GM23338 (cell line): ENCODE results near the gene SUPT3H. TPM values are rescaled to one million over a fixed set of nuclear protein-coding genes. Genes with fewer than 3 reads are reported as not detected.

Experiments
- ATAC-seq: fragments of 200-7000 bp; cut with Tn5 transposase; 3 replicates; pipeline ENCODE4 v1.9.1; 2020
- DNase-seq: peaks from one replicate; pipeline ENCODE4 v3.0.0-alpha.2; 2015; ENCODE audit warnings: low spot score
- H2AFZ ChIP-seq: fragments of 200-600 bp; sonication (generic); 2 replicates; pipeline ENCODE4 v1.8.0; 2016; ENCODE audit warnings: antibody characterized with exemption, mild to moderate bottlenecking, moderate library complexity
- H3F3A ChIP-seq: fragments of 200-600 bp; sonication (generic); replicated peaks from 2 replicates; pipeline ENCODE4 v1.8.0; 2017; ENCODE audit warnings: antibody characterized with exemption, mixed run types, low read depth
- H3K27ac ChIP-seq: fragments of 200-600 bp; sonication (generic); 2 replicates; pipeline ENCODE4 v1.6.1; 2016; ENCODE audit warnings: low read depth
- H3K27me3 ChIP-seq: fragments of 200-600 bp; sonication (generic); 2 replicates; pipeline ENCODE4 v1.8.0; 2016; ENCODE audit warnings: mild to moderate bottlenecking, mixed run types, moderate library complexity; ENCODE audit not compliant: insufficient read depth
- H3K36me3 ChIP-seq: fragments of 200-600 bp; sonication (generic); 2 replicates; pipeline ENCODE4 v1.8.0; 2016; ENCODE audit warnings: mild to moderate bottlenecking; ENCODE audit not compliant: insufficient read depth
- H3K4me1 ChIP-seq: fragments of 200-600 bp; sonication (generic); 2 replicates; pipeline ENCODE4 v1.8.0; 2016; ENCODE audit warnings: mild to moderate bottlenecking, moderate library complexity; ENCODE audit not compliant: insufficient read depth
- H3K4me2 ChIP-seq: fragments of 200-600 bp; sonication (generic); 2 replicates; pipeline ENCODE4 v1.7.1; 2017; ENCODE audit warnings: mixed run types
- H3K4me3 ChIP-seq: fragments of 200-600 bp; sonication (generic); 2 replicates; pipeline ENCODE4 v1.6.1; 2016; ENCODE audit warnings: mixed run types
- H3K79me2 ChIP-seq: fragments of 200-600 bp; sonication (generic); replicated peaks from 2 replicates; pipeline ENCODE4 v1.8.0; 2017; ENCODE audit warnings: mild to moderate bottlenecking; ENCODE audit not compliant: insufficient read depth
- H3K9me2 ChIP-seq: fragments of 200-600 bp; sonication (generic); 2 replicates; pipeline ENCODE4 v1.8.0; 2017; ENCODE audit not compliant: insufficient read depth
- H4K20me1 ChIP-seq: fragments of 200-600 bp; sonication (generic); replicated peaks from 2 replicates; pipeline ENCODE4 v1.8.0; 2017; ENCODE audit warnings: mild to moderate bottlenecking; ENCODE audit not compliant: insufficient read depth
- H3K27ac Mint-ChIP-seq: 2 replicates; pipeline ENCODE4 v1.8.0; 2020; ENCODE audit warnings: inconsistent platforms, mild to moderate bottlenecking, moderate library complexity, mixed read lengths
- H3K27me3 Mint-ChIP-seq: 3 replicates; pipeline ENCODE4 v1.8.0; 2022; ENCODE audit warnings: low read depth, mild to moderate bottlenecking, moderate library complexity, mixed read lengths, inconsistent platforms; ENCODE audit not compliant: insufficient read depth, poor library complexity
- H3K36me3 Mint-ChIP-seq: 3 replicates; pipeline ENCODE4 v1.8.0; 2021; ENCODE audit warnings: low read depth, mild to moderate bottlenecking, inconsistent platforms, moderate library complexity, mixed read lengths
- H3K4me1 Mint-ChIP-seq: 3 replicates; pipeline ENCODE4 v1.8.0; 2020; ENCODE audit warnings: mild to moderate bottlenecking, inconsistent platforms, mixed read lengths
- H3K4me3 Mint-ChIP-seq: 3 replicates; pipeline ENCODE4 v1.8.0; 2021; ENCODE audit warnings: moderate library complexity, mild to moderate bottlenecking, inconsistent platforms, mixed read lengths
- H3K9me3 Mint-ChIP-seq: 3 replicates; pipeline ENCODE4 v1.8.0; 2020; ENCODE audit warnings: moderate library complexity, mild to moderate bottlenecking, inconsistent platforms, mixed read lengths
- CREB1 ChIP-seq: fragments of 250-450 bp; sonication (Bioruptor Pico); IDR thresholded peaks from 2 replicates; pipeline ENCODE4 v1.5.0; 2020; ENCODE audit warnings: low read depth, mild to moderate bottlenecking, moderate library complexity
- EZH2 ChIP-seq: fragments of 200-600 bp; sonication (generic); IDR thresholded peaks from one replicate; pipeline ENCODE4 v1.8.0; 2017; ENCODE audit warnings: antibody characterized with exemption, mild to moderate bottlenecking, low read depth; ENCODE audit not compliant: unreplicated experiment
- EZH2phosphoT487 ChIP-seq: fragments of 200-600 bp; sonication (generic); IDR thresholded peaks from one replicate; pipeline ENCODE4 v1.8.1; 2018; ENCODE audit warnings: antibody characterized with exemption; ENCODE audit not compliant: unreplicated experiment
- JUNB ChIP-seq: IDR thresholded peaks from one replicate; pipeline ENCODE4 v1.6.1; 2016; ENCODE audit warnings: antibody characterized with exemption; ENCODE audit not compliant: unreplicated experiment
- NANOG ChIP-seq: IDR thresholded peaks from 2 replicates; pipeline ENCODE4 v1.6.1; 2016; ENCODE audit warnings: antibody characterized with exemption, borderline replicate concordance
- POLR2AphosphoS5 ChIP-seq: IDR thresholded peaks from 2 replicates; pipeline ENCODE4 v1.6.1; 2016; ENCODE audit warnings: antibody characterized with exemption, low read depth
- STAT1 ChIP-seq: IDR thresholded peaks from one replicate; pipeline ENCODE4 v1.6.1; 2016; ENCODE audit warnings: antibody characterized with exemption; ENCODE audit not compliant: unreplicated experiment
- ZNF114 ChIP-seq: fragments of 250-450 bp; sonication (Bioruptor Pico); IDR thresholded peaks from 2 replicates; pipeline ENCODE4 v1.5.0; 2020; ENCODE audit warnings: mild to moderate bottlenecking, moderate library complexity
- ZNF331 ChIP-seq: fragments of 250-450 bp; sonication (Bioruptor Pico); IDR thresholded peaks from 2 replicates; pipeline ENCODE4 v1.5.0; 2020; ENCODE audit warnings: low read depth, mild to moderate bottlenecking, moderate library complexity
- polyA plus RNA-seq: library from polyadenylated mRNA; unstranded; fragments of >200 nt; fragmentation: Nextera tagmentation; extraction: Ambion mirVana; gene quantifications from 2 replicates; pipeline ENCODE4 v1.2.1, GENCODE V29; 2016
- total RNA-seq: library from RNA; depleted of rRNA; stranded (reverse); fragments of >200 nt; shearing (Covaris generic); gene quantifications from 2 replicates; pipeline ENCODE4 v1.2.3, GENCODE V29; 2014
- TF ChIP-seq, protein P1 (sequence below), 2 experiments: fragments of 200-600 bp in 1 of 2; sonication (generic) in 1 of 2; conservative IDR thresholded peaks; 2 replicates each; pipeline versions ENCODE4 v1.5.1 to v1.6.1; 2016 to 2017; ENCODE audit warnings: antibody characterized with exemption in 2 of 2, low read depth in 2 of 2, mild to moderate bottlenecking in 2 of 2, moderate library complexity in 1 of 2
- TF ChIP-seq, protein P2 (sequence below): IDR thresholded peaks from 2 replicates; pipeline ENCODE4 v1.6.1; 2016; ENCODE audit warnings: antibody characterized with exemption
- TF ChIP-seq, protein P3 (sequence below): fragments of 250-450 bp; sonication (Bioruptor Pico); IDR thresholded peaks from 2 replicates; pipeline ENCODE4 v1.5.0; 2020; ENCODE audit warnings: mild to moderate bottlenecking, moderate library complexity
- TF ChIP-seq, protein P4 (sequence below): IDR thresholded peaks from one replicate; pipeline ENCODE4 v1.6.1; 2018; ENCODE audit warnings: antibody characterized with exemption; ENCODE audit not compliant: unreplicated experiment

The SUPT3H gene
- total and polyA plus RNA-seq, 2 experiments from 2014 or later, result 11.4 to 30.1 TPM

DNA sequence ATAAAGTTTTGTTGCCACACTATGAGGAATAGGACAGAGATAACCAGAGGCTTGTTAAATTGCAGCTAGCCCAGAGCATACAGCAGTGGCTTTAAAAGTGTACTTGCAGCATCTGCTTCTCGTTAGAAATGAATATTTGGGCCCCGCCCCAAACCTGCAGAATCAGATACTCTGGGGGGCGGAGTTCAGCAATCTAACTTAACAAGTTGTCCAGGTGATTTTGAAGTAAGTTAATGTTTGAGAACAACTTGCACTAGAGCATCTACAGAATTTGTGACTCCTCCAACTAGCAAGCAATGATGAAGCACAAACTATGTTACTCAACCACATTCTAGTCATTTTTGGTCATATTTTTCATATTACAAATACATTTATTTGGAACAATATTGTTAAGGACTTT is 10.6 kb upstream of the SUPT3H start:
- H3K4me3 Mint-ChIP-seq, result no peak overlapping the region
- H3K4me1 Mint-ChIP-seq, result no peaks in the 10 kb centered on the region
- no peak for TF ChIP-seq STAT1
- no peak for TF ChIP-seq JUNB
- no peak for TF ChIP-seq ZNF331 (CRISPR knock-in tag)
- no peak for TF ChIP-seq EZH2
- no peak for TF ChIP-seq EZH2phosphoT487
- TF ChIP-seq, protein P1, sequence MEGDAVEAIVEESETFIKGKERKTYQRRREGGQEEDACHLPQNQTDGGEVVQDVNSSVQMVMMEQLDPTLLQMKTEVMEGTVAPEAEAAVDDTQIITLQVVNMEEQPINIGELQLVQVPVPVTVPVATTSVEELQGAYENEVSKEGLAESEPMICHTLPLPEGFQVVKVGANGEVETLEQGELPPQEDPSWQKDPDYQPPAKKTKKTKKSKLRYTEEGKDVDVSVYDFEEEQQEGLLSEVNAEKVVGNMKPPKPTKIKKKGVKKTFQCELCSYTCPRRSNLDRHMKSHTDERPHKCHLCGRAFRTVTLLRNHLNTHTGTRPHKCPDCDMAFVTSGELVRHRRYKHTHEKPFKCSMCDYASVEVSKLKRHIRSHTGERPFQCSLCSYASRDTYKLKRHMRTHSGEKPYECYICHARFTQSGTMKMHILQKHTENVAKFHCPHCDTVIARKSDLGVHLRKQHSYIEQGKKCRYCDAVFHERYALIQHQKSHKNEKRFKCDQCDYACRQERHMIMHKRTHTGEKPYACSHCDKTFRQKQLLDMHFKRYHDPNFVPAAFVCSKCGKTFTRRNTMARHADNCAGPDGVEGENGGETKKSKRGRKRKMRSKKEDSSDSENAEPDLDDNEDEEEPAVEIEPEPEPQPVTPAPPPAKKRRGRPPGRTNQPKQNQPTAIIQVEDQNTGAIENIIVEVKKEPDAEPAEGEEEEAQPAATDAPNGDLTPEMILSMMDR (conservative IDR thresholded peaks at IDR 0.05; ENCODE audit: low read depth in 2 of 2), result no peak
- TF ChIP-seq, protein P2, sequence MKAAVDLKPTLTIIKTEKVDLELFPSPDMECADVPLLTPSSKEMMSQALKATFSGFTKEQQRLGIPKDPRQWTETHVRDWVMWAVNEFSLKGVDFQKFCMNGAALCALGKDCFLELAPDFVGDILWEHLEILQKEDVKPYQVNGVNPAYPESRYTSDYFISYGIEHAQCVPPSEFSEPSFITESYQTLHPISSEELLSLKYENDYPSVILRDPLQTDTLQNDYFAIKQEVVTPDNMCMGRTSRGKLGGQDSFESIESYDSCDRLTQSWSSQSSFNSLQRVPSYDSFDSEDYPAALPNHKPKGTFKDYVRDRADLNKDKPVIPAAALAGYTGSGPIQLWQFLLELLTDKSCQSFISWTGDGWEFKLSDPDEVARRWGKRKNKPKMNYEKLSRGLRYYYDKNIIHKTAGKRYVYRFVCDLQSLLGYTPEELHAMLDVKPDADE, result no peak
- TF ChIP-seq POLR2AphosphoS5, result no peak
- no peak for TF ChIP-seq ZNF114
- no peak for TF ChIP-seq NANOG
- TF ChIP-seq, protein P3, sequence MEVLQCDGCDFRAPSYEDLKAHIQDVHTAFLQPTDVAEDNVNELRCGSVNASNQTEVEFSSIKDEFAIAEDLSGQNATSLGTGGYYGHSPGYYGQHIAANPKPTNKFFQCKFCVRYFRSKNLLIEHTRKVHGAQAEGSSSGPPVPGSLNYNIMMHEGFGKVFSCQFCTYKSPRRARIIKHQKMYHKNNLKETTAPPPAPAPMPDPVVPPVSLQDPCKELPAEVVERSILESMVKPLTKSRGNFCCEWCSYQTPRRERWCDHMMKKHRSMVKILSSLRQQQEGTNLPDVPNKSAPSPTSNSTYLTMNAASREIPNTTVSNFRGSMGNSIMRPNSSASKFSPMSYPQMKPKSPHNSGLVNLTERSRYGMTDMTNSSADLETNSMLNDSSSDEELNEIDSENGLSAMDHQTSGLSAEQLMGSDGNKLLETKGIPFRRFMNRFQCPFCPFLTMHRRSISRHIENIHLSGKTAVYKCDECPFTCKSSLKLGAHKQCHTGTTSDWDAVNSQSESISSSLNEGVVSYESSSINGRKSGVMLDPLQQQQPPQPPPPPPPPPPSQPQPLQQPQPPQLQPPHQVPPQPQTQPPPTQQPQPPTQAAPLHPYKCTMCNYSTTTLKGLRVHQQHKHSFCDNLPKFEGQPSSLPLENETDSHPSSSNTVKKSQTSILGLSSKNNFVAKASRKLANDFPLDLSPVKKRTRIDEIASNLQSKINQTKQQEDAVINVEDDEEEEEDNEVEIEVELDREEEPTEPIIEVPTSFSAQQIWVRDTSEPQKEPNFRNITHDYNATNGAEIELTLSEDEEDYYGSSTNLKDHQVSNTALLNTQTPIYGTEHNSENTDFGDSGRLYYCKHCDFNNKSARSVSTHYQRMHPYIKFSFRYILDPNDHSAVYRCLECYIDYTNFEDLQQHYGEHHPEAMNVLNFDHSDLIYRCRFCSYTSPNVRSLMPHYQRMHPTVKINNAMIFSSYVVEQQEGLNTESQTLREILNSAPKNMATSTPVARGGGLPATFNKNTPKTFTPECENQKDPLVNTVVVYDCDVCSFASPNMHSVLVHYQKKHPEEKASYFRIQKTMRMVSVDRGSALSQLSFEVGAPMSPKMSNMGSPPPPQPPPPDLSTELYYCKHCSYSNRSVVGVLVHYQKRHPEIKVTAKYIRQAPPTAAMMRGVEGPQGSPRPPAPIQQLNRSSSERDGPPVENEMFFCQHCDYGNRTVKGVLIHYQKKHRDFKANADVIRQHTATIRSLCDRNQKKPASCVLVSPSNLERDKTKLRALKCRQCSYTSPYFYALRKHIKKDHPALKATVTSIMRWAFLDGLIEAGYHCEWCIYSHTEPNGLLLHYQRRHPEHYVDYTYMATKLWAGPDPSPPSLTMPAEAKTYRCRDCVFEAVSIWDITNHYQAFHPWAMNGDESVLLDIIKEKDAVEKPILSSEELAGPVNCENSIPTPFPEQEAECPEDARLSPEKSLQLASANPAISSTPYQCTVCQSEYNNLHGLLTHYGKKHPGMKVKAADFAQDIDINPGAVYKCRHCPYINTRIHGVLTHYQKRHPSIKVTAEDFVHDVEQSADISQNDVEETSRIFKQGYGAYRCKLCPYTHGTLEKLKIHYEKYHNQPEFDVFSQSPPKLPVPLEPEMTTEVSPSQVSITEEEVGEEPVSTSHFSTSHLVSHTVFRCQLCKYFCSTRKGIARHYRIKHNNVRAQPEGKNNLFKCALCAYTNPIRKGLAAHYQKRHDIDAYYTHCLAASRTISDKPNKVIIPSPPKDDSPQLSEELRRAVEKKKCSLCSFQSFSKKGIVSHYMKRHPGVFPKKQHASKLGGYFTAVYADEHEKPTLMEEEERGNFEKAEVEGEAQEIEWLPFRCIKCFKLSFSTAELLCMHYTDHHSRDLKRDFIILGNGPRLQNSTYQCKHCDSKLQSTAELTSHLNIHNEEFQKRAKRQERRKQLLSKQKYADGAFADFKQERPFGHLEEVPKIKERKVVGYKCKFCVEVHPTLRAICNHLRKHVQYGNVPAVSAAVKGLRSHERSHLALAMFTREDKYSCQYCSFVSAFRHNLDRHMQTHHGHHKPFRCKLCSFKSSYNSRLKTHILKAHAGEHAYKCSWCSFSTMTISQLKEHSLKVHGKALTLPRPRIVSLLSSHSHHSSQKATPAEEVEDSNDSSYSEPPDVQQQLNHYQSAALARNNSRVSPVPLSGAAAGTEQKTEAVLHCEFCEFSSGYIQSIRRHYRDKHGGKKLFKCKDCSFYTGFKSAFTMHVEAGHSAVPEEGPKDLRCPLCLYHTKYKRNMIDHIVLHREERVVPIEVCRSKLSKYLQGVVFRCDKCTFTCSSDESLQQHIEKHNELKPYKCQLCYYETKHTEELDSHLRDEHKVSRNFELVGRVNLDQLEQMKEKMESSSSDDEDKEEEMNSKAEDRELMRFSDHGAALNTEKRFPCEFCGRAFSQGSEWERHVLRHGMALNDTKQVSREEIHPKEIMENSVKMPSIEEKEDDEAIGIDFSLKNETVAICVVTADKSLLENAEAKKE (CRISPR knock-in tag), result no peak
- no peak for TF ChIP-seq CREB1
- TF ChIP-seq, protein P4, sequence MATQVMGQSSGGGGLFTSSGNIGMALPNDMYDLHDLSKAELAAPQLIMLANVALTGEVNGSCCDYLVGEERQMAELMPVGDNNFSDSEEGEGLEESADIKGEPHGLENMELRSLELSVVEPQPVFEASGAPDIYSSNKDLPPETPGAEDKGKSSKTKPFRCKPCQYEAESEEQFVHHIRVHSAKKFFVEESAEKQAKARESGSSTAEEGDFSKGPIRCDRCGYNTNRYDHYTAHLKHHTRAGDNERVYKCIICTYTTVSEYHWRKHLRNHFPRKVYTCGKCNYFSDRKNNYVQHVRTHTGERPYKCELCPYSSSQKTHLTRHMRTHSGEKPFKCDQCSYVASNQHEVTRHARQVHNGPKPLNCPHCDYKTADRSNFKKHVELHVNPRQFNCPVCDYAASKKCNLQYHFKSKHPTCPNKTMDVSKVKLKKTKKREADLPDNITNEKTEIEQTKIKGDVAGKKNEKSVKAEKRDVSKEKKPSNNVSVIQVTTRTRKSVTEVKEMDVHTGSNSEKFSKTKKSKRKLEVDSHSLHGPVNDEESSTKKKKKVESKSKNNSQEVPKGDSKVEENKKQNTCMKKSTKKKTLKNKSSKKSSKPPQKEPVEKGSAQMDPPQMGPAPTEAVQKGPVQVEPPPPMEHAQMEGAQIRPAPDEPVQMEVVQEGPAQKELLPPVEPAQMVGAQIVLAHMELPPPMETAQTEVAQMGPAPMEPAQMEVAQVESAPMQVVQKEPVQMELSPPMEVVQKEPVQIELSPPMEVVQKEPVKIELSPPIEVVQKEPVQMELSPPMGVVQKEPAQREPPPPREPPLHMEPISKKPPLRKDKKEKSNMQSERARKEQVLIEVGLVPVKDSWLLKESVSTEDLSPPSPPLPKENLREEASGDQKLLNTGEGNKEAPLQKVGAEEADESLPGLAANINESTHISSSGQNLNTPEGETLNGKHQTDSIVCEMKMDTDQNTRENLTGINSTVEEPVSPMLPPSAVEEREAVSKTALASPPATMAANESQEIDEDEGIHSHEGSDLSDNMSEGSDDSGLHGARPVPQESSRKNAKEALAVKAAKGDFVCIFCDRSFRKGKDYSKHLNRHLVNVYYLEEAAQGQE, result no peak
- ATAC-seq (no peak), DNase-seq (peak; percentile 20)
- Histone ChIP-seq H3K79me2 (no peaks in the 10 kb centered on the region), H3K9me2 (no peaks in the 10 kb centered on the region), H3K27ac (no peak overlapping the region), H3K36me3 (no peaks in the 10 kb centered on the region), H3K27me3 (no peaks in the 10 kb centered on the region), H3F3A (no peaks in the 10 kb centered on the region), H3K4me1 (no peaks in the 10 kb centered on the region), H3K4me2 (no peak overlapping the region), H4K20me1 (no peaks in the 10 kb centered on the region), H2AFZ (peak overlapping the region; percentile 21; the same call in 1 of the 2 replicates), H3K4me3 (no peak overlapping the region)
- H3K27ac Mint-ChIP-seq, result no peak overlapping the region
- no peaks in the 10 kb centered on the region for H3K27me3 Mint-ChIP-seq
- no peaks in the 10 kb centered on the region; the same call in 2 of the 3 replicates for H3K9me3 Mint-ChIP-seq
- no peaks in the 10 kb centered on the region for H3K36me3 Mint-ChIP-seq
